Endothelial cell of umbilical vein (primary cell): Measurements from ENCODE around the gene SELPLG. TPM values are rescaled to one million over a fixed set of nuclear protein-coding genes. Genes with fewer than 3 reads are reported as not detected.

ENCODE experiments used
- BruUV-seq: library from RNA; stranded (reverse); fragments of 400-500 nt; replicated peaks from 2 replicates; lab custom pipeline; 2021; lab: Mats Ljungman, UMichigan
- CTCF ChIA-PET: fragments of 300-600, 350-600 bp; sonication (Branson Sonifier 250); formaldehyde crosslinking; loops from one replicate; lab custom pipeline; 2021; ENCODE audit warnings: antibody characterized with exemption, inconsistent platforms; lab: Charles Lee
- POLR2A ChIA-PET: fragments of 300-600, 350-600 bp; sonication (Branson Sonifier 250); formaldehyde crosslinking; loops from one replicate; lab custom pipeline; 2021; ENCODE audit warnings: antibody characterized with exemption, inconsistent platforms; lab: Charles Lee
- DNase-seq: peaks from one replicate; pipeline ENCODE4 v3.0.0-alpha.2; 2011; ENCODE audit warnings: low read depth, low spot score
- FAIRE-seq: peaks from 2 replicates; lab custom pipeline; 2011; peaks lifted over from hg19 to GRCh38; lab: Jason Lieb, UNC
- H2AFZ ChIP-seq: 2 replicates; pipeline ENCODE4 v1.6.0; 2012; ENCODE audit warnings: low read depth, low read length, control low read depth, inconsistent platforms
- H3K27ac ChIP-seq: 2 replicates; pipeline ENCODE4 v1.5.1; 2011; ENCODE audit warnings: low read depth, mild to moderate bottlenecking, control low read depth, low read length, moderate library complexity; ENCODE audit not compliant: insufficient read depth
- H3K27me3 ChIP-seq, 2 experiments: 2 replicates each; pipeline versions ENCODE4 v1.6.0 to v1.6.1; 2011; ENCODE audit warnings: low read length in 2 of 2, mixed read lengths in 1 of 2; ENCODE audit not compliant: control insufficient read depth in 2 of 2, insufficient read depth in 2 of 2
- H3K36me3 ChIP-seq, 2 experiments: 2 replicates in 1 of 2; 3 replicates in 1 of 2; pipeline ENCODE4 v1.5.1; 2011; ENCODE audit warnings: low read length in 2 of 2, mild to moderate bottlenecking in 1 of 2, moderate library complexity in 1 of 2; ENCODE audit not compliant: control insufficient read depth in 2 of 2, insufficient read depth in 2 of 2; ENCODE audit errors: extremely low read depth in 1 of 2
- H3K4me1 ChIP-seq: 3 replicates; pipeline ENCODE4 v1.5.1; 2011; ENCODE audit warnings: mild to moderate bottlenecking, low read length; ENCODE audit not compliant: control insufficient read depth, insufficient read depth; ENCODE audit errors: extremely low read depth
- H3K4me2 ChIP-seq: 2 replicates; pipeline ENCODE4 v1.6.1; 2011; ENCODE audit warnings: low read length, control low read depth, mixed read lengths; ENCODE audit not compliant: insufficient read depth
- H3K4me3 ChIP-seq, 3 experiments: fragments of 200-600 bp in 1 of 3; sonication (generic), shearing (Covaris generic) in 1 of 3; replicated peaks in 1 of 3; 2 replicates each; pipeline ENCODE4 v1.5.1; 2011 to 2016; ENCODE audit warnings: control low read depth in 3 of 3, low read length in 3 of 3, mild to moderate bottlenecking in 2 of 3, inconsistent platforms in 1 of 3, low read depth in 1 of 3, moderate library complexity in 1 of 3; ENCODE audit not compliant: insufficient read depth in 1 of 3
- H3K79me2 ChIP-seq: 2 replicates; pipeline ENCODE4 v1.6.0; 2012; ENCODE audit warnings: low read length, inconsistent platforms; ENCODE audit not compliant: control insufficient read depth, insufficient read depth
- H3K9ac ChIP-seq: replicated peaks from 2 replicates; pipeline ENCODE3; 2011; ENCODE audit warnings: low read length, control low read depth; ENCODE audit not compliant: insufficient read depth; ENCODE audit errors: extremely low read depth
- H3K9me1 ChIP-seq: replicated peaks from 3 replicates; pipeline ENCODE4 v1.6.0; 2011; ENCODE audit warnings: mild to moderate bottlenecking, low read length; ENCODE audit not compliant: control insufficient read depth, insufficient read depth; ENCODE audit errors: extremely low read depth
- H3K9me3 ChIP-seq: replicated peaks from 2 replicates; pipeline ENCODE4 v1.5.1; 2012; ENCODE audit warnings: low read length, inconsistent platforms; ENCODE audit not compliant: control insufficient read depth, insufficient read depth
- H4K20me1 ChIP-seq: replicated peaks from 2 replicates; pipeline ENCODE3; 2011; ENCODE audit warnings: mild to moderate bottlenecking, low read length; ENCODE audit not compliant: control insufficient read depth, insufficient read depth; ENCODE audit errors: extremely low read depth
- CTCF ChIP-seq, 2 donors: IDR thresholded peaks; 1 replicate in 1 of 2; 2 replicates in 1 of 2; pipeline ENCODE4 v1.5.1; 2011; ENCODE audit warnings: low read length in 2 of 2, mild to moderate bottlenecking in 2 of 2, moderate library complexity in 2 of 2, control low read depth in 1 of 2, inconsistent platforms in 1 of 2, low read depth in 1 of 2; ENCODE audit not compliant: insufficient read depth in 1 of 2; ENCODE audit errors: extremely low read depth in 1 of 2
- EZH2 ChIP-seq: IDR thresholded peaks from 2 replicates; pipeline ENCODE4 v1.6.1; 2012; ENCODE audit warnings: borderline replicate concordance, low read depth, mild to moderate bottlenecking, moderate library complexity, low read length, inconsistent platforms; ENCODE audit not compliant: severe bottlenecking
- FOS ChIP-seq: IDR thresholded peaks from 2 replicates; pipeline ENCODE4 v1.6.1; 2011; ENCODE audit warnings: mild to moderate bottlenecking, low read length, moderate library complexity, borderline replicate concordance; ENCODE audit not compliant: insufficient read depth
- GATA2 ChIP-seq: IDR thresholded peaks from 2 replicates; pipeline ENCODE4 v1.7.0; 2011; ENCODE audit warnings: low read depth, mild to moderate bottlenecking, moderate library complexity, mixed read lengths, low read length; ENCODE audit not compliant: insufficient read length, insufficient read depth
- JUN ChIP-seq: IDR thresholded peaks from 2 replicates; pipeline ENCODE4 v1.6.1; 2011; ENCODE audit warnings: borderline replicate concordance, low read depth; ENCODE audit not compliant: insufficient read length, insufficient read depth
- MAX ChIP-seq: IDR thresholded peaks from 2 replicates; pipeline ENCODE4 v1.6.1; 2011; ENCODE audit not compliant: insufficient read depth, insufficient read length
- MYC ChIP-seq: IDR thresholded peaks from one replicate; pipeline ENCODE4 v1.6.1; 2011; ENCODE audit warnings: mild to moderate bottlenecking, low read depth, low read length
- POLR2A ChIP-seq: IDR thresholded peaks from 2 replicates; pipeline ENCODE4 v1.6.1; 2012; ENCODE audit warnings: low read depth, mild to moderate bottlenecking, control low read depth, low read length
- POLR2AphosphoS5 ChIP-seq: IDR thresholded peaks from 2 replicates; pipeline ENCODE4 v1.6.1; 2012; ENCODE audit warnings: low read depth, mild to moderate bottlenecking, control low read depth, low read length, moderate library complexity; ENCODE audit not compliant: insufficient read depth
- dilution Hi-C: fragments of 300-500 bp; cut with MboI; formaldehyde crosslinking; loops from one replicate; pipeline ENCODE4 v1.15.0; 2019; ENCODE audit warnings: low sequenced_read_pairs; ENCODE audit not compliant: extremely low pct_ligation_motif_present
- intact Hi-C: fragments of 100-400 bp; cut with micrococcal nuclease; formaldehyde crosslinking; loops from one replicate; pipeline ENCODE4 v1.10.0; 2022
- polyA plus RNA-seq, 4 experiments: library from polyadenylated mRNA; depleted of rRNA in 3 of 4; stranded (reverse) in 3 of 4; unstranded in 1 of 4; fragments of >200 nt; gene quantifications; 2 replicates each; pipeline versions ENCODE4 v1.2.1 to v1.2.3, GENCODE V29; 2011 to 2012; ENCODE audit warnings: missing spikeins in 1 of 4
- total RNA-seq: library from RNA; stranded (reverse); gene quantifications from 2 replicates; pipeline ENCODE4 v1.2.3, GENCODE V29; 2021

The SELPLG gene
- total and polyA plus RNA-seq, 2 donors (not counting 3 experiments of a cell fraction or from before 2014, with no cell fraction given) = 1.0 to 1.2 TPM

GRCh38 chr12:108635997-108636808 lies 2.5 kb upstream of the SELPLG start:
- TF ChIP-seq MYC (no peak), POLR2A (peak; percentile 23)
- no peaks in the 10 kb centered on the region for H3K36me3 ChIP-seq
- POLR2A ChIA-PET = no interaction called here

GRCh38 chr12:108635201-108635996 lies 1.7 kb upstream of the SELPLG start:
- Histone ChIP-seq H3K9me3 (no peaks in the 10 kb centered on the region), H4K20me1 (no peaks in the 10 kb centered on the region), H3K4me1 (peaks cover 14% of the 10 kb centered on the region), H2AFZ (no peak overlapping the region), H3K36me3 (no peaks in the 10 kb centered on the region), H3K79me2 (no peaks in the 10 kb centered on the region), H3K9ac (no peak overlapping the region), H3K4me3 (no peak overlapping the region), H3K27me3 (no peaks in the 10 kb centered on the region), H3K9me1 (no peaks in the 10 kb centered on the region), H3K27ac (no peak overlapping the region), H3K4me2 (no peak overlapping the region)
- dilution Hi-C loops (no loop called here), intact Hi-C loops (no loop called here)
- FAIRE-seq = no peak
- no TSS peak for BruUV-seq
- CTCF ChIA-PET = interaction anchor here (0.8 to 7.3 kb wide), 5 partner anchors 15 to 168 kb away, joined by 3 to 37 read pairs (median 4); no protein-coding TSS in a partner anchor
- TF ChIP-seq FOS (no peak), MAX (no peak), GATA2 (no peak), POLR2AphosphoS5 (no peak), JUN (no peak), MYC (no peak), EZH2 (no peak), CTCF (IDR thresholded peaks at IDR 0.05; ENCODE audit: extremely low read depth in 1 of 2, insufficient read depth in 1 of 2, low read depth in 1 of 2, low read length in 2 of 2) (no peak), POLR2A (no peak)
- POLR2A ChIA-PET = no interaction called here
- no peak for DNase-seq

More at GRCh38 chr12:108635997-108636808, 2.5 kb upstream of the SELPLG start:
- Histone ChIP-seq H3K27ac (no peak overlapping the region), H3K9me1 (no peaks in the 10 kb centered on the region), H2AFZ (no peak overlapping the region), H3K79me2 (no peaks in the 10 kb centered on the region), H3K4me2 (no peak overlapping the region), H4K20me1 (no peaks in the 10 kb centered on the region), H3K27me3 (no peaks in the 10 kb centered on the region), H3K4me3 (no peak overlapping the region), H3K9ac (no peak overlapping the region), H3K4me1 (peaks cover 12% of the 10 kb centered on the region), H3K9me3 (no peaks in the 10 kb centered on the region)
- dilution Hi-C loops = no loop called here
- DNase-seq (no peak), FAIRE-seq (no peak)
- intact Hi-C loops = no loop called here
- CTCF ChIA-PET = interaction anchor here (0.8 to 7.3 kb wide), 5 partner anchors 16 to 315 kb away, joined by 3 to 37 read pairs (median 4); no protein-coding TSS in a partner anchor
- BruUV-seq = no TSS peak
